OCI-LY7 (cell line): ENCODE measurements around the gene SETD6. TPM values are rescaled to one million over a fixed set of nuclear protein-coding genes. Genes with fewer than 3 reads are reported as not detected.

ENCODE experiments used
- BruUV-seq: library from RNA; stranded (reverse); fragments of 400-500 nt; replicated peaks from 2 replicates; lab custom pipeline; 2021; lab: Mats Ljungman, UMichigan
- CTCF ChIA-PET: fragments of 300-600 bp; sonication (Branson Sonifier 250); formaldehyde crosslinking; loops from one replicate; lab custom pipeline; 2022; ENCODE audit warnings: antibody characterized with exemption; ENCODE audit not compliant: unreplicated experiment; lab: Charles Lee
- POLR2A ChIA-PET: fragments of 300-600 bp; sonication (Branson Sonifier 250); formaldehyde crosslinking; loops from one replicate; lab custom pipeline; 2022; ENCODE audit warnings: antibody characterized with exemption; lab: Charles Lee
- DNase-seq: peaks from one replicate; pipeline ENCODE4 v3.0.0-alpha.2; 2015; ENCODE audit warnings: low spot score
- H2AFZ ChIP-seq: fragments of 200-600 bp; sonication (generic), shearing (Covaris generic); 2 replicates; pipeline ENCODE4 v1.6.1; 2014; ENCODE audit warnings: mild to moderate bottlenecking, antibody characterized with exemption, low read length, moderate library complexity
- H3K27ac ChIP-seq: fragments of 200-600 bp; sonication (generic); 2 replicates; pipeline ENCODE4 v1.5.1; 2014; ENCODE audit warnings: mixed run types, low read depth, mild to moderate bottlenecking, moderate library complexity, low read length, inconsistent platforms; ENCODE audit not compliant: poor library complexity, severe bottlenecking
- H3K36me3 ChIP-seq: fragments of 200-600 bp; sonication (generic); 2 replicates; pipeline ENCODE4 v1.6.1; 2014; ENCODE audit warnings: mild to moderate bottlenecking, antibody characterized with exemption, low read length, moderate library complexity, mixed read lengths; ENCODE audit not compliant: insufficient read depth
- H3K4me1 ChIP-seq: fragments of 200-600 bp; sonication (generic); 2 replicates; pipeline ENCODE4 v1.5.1; 2014; ENCODE audit warnings: mild to moderate bottlenecking, low read length; ENCODE audit not compliant: insufficient read depth, poor library complexity, severe bottlenecking
- H3K4me2 ChIP-seq: fragments of 200-600 bp; sonication (generic); 2 replicates; pipeline ENCODE4 v1.6.1; 2014; ENCODE audit warnings: mild to moderate bottlenecking, low read length
- H3K4me3 ChIP-seq: fragments of 200-600 bp; sonication (generic); 2 replicates; pipeline ENCODE4 v1.5.1; 2014; ENCODE audit warnings: mild to moderate bottlenecking, low read depth, low read length; ENCODE audit not compliant: poor library complexity, severe bottlenecking
- H3K79me2 ChIP-seq: fragments of 200-600 bp; sonication (generic); 2 replicates; pipeline ENCODE4 v1.6.1; 2016; ENCODE audit warnings: low read depth, mild to moderate bottlenecking, low read length, moderate library complexity, mixed read lengths; ENCODE audit not compliant: insufficient read depth
- H3K9me2 ChIP-seq: fragments of 200-600 bp; sonication (generic); 2 replicates; pipeline ENCODE4 v1.6.1; 2016; ENCODE audit warnings: mild to moderate bottlenecking, low read length, mixed read lengths; ENCODE audit not compliant: insufficient read depth
- H3K9me3 ChIP-seq: fragments of 200-600 bp; sonication (generic); 2 replicates; pipeline ENCODE4 v1.6.1; 2014; ENCODE audit warnings: mild to moderate bottlenecking, mixed run types, low read length, mixed read lengths
- H4K20me1 ChIP-seq: fragments of 200-600 bp; sonication (generic); 2 replicates; pipeline ENCODE4 v1.6.1; 2014; ENCODE audit warnings: mild to moderate bottlenecking, antibody characterized with exemption, low read length, moderate library complexity, mixed read lengths; ENCODE audit not compliant: insufficient read depth
- CTCF ChIP-seq: fragments of 200-600 bp; sonication (generic); conservative IDR thresholded peaks from 2 replicates; pipeline ENCODE4 v1.5.1; 2014; ENCODE audit warnings: mild to moderate bottlenecking, antibody characterized with exemption, low read length, moderate library complexity, mixed read lengths
- EZH2phosphoT487 ChIP-seq: fragments of 200-600 bp; sonication (generic); IDR thresholded peaks from 2 replicates; pipeline ENCODE4 v1.6.1; 2018; ENCODE audit warnings: low read depth, borderline replicate concordance, mild to moderate bottlenecking, mixed run types, antibody characterized with exemption, low read length, moderate library complexity, mixed read lengths
- intact Hi-C: fragments of 100-400 bp; cut with micrococcal nuclease; formaldehyde crosslinking; loops from one replicate; pipeline ENCODE4 v1.10.0; 2022; ENCODE audit not compliant: unreplicated experiment
- total RNA-seq, 2 experiments: library from RNA; depleted of rRNA in 1 of 2; stranded (reverse); fragments of >200 nt in 1 of 2; shearing (Covaris generic) in 1 of 2; gene quantifications; 2 replicates each; pipeline ENCODE4 v1.2.3, GENCODE V29; 2014 to 2022

Gene SETD6
- total RNA-seq, 2 experiments from 2014 or later, result 19.6 to 33.1 TPM

DNA sequence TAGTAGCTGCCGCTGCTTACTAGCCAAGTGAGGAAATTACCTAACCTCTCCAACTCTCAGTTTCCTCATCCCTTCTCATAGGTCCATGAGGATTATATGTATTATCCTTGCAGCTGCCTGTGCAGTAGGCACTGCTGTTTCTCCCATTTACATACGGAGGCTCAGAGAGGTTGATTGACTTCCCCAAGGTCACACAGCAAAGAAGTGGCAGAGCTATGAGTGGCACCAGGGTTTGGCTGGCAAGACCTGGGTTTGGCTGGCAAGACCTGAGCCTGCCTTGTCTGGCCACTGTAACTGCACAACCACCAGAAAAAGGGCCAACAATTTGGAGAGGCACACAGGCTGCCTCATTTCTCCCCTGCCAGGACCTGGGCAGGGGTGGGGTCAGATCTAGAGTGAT is 17.8 kb upstream of the SETD6 start:
- Histone ChIP-seq H3K4me3 (no peak overlapping the region), H3K4me2 (no peak overlapping the region), H4K20me1 (no peaks in the 10 kb centered on the region), H3K9me2 (no peaks in the 10 kb centered on the region), H3K36me3 (no peaks in the 10 kb centered on the region), H2AFZ (no peak overlapping the region), H3K27ac (no peak overlapping the region), H3K4me1 (peaks cover 38% of the 10 kb centered on the region), H3K79me2 (no peaks in the 10 kb centered on the region), H3K9me3 (no peaks in the 10 kb centered on the region)
- ChIA-PET POLR2A (no interaction called here), CTCF (interaction anchor here (3.3 kb wide), 1 partner anchor 259 kb away, joined by 14 read pairs; no protein-coding TSS in a partner anchor)
- no TSS peak for BruUV-seq
- intact Hi-C loops, result loop anchor here (5.0 kb wide), 2 partner anchors 165 to 260 kb away; no protein-coding TSS in a partner anchor
- no peak for TF ChIP-seq CTCF
- TF ChIP-seq EZH2phosphoT487, result no peak
- no peak for DNase-seq

- H3K4me3 ChIP-seq, result no peak overlapping the region
- POLR2A ChIA-PET, result no interaction called here
- H3K27ac ChIP-seq, result no peak overlapping the region
- H4K20me1 ChIP-seq, result no peaks in the 10 kb centered on the region
- H2AFZ ChIP-seq, result no peak overlapping the region
- H3K36me3 ChIP-seq, result no peaks in the 10 kb centered on the region
- CTCF ChIA-PET, result no interaction called here
- BruUV-seq, result no TSS peak
- peaks cover 34% of the 10 kb centered on the region for H3K4me1 ChIP-seq
- no peak overlapping the region for H3K4me2 ChIP-seq
- DNase-seq, result no peak
- no peak for TF ChIP-seq EZH2phosphoT487
- no peak for TF ChIP-seq CTCF
- H3K9me2 ChIP-seq, result no peaks in the 10 kb centered on the region
- no peaks in the 10 kb centered on the region for H3K79me2 ChIP-seq
- intact Hi-C loops, result loop anchor here (5.0 kb wide), 2 partner anchors 164 to 259 kb away; no protein-coding TSS in a partner anchor
- no peaks in the 10 kb centered on the region for H3K9me3 ChIP-seq
Observed at GRCh38 chr16:58497935-58498334, 17.4 kb upstream of the SETD6 start.

DNA sequence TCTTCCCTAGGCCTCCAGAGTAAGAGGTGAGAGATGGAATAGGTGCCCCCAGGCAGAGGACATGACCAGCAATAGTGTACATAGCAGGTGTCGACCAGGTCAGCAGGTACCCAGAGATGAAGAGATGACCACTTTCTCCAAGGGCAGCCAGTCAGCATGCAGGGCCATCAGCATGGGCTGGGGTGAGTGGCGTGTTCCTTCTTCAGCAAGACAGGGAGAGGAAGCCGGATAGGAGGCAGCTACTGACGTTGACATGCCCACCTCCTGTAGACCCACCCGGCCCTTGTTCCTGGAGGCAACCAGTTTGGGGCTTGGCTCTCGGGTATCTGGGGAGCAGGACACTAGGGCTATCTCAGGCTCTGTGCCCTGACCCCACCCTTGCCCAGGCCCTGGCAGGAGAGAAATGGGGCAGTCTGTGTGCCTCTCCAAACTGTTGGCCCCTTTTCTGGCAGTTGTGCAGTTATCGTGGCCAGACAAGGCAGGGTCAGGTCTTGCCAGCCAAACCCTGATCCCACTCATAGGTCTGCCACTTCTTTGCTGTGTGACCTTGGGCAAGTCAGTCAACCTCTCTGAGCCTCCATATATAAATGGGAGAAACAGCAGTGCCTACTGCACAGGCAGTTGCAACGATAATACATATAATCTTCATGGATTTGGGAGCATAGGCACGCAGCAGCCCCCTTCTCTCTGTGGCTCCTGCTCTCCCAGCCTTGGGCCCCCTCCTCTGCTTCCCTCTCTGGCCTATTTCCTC is 16.8 kb upstream of the SETD6 start:
- intact Hi-C loops, result loop anchor here (5.0 kb wide), 2 partner anchors 164 to 259 kb away; no protein-coding TSS in a partner anchor
- Histone ChIP-seq H3K4me2 (no peak overlapping the region), H3K27ac (no peak overlapping the region), H2AFZ (no peak overlapping the region), H3K4me1 (peaks cover 34% of the 10 kb centered on the region), H4K20me1 (no peaks in the 10 kb centered on the region), H3K9me3 (no peaks in the 10 kb centered on the region), H3K79me2 (no peaks in the 10 kb centered on the region), H3K9me2 (no peaks in the 10 kb centered on the region), H3K4me3 (no peak overlapping the region), H3K36me3 (no peaks in the 10 kb centered on the region)
- POLR2A ChIA-PET, result no interaction called here
- CTCF ChIA-PET, result interaction anchor here (0.6 kb wide), 1 partner anchor 255 kb away, joined by 3 read pairs; no protein-coding TSS in a partner anchor
- DNase-seq, result no peak
- TF ChIP-seq EZH2phosphoT487 (no peak), CTCF (no peak)
- BruUV-seq, result no TSS peak
